ENCODE measurements around the gene GALNT9. TPM values are rescaled to one million over a fixed set of nuclear protein-coding genes. Genes with fewer than 3 reads are reported as not detected.
A peak's percentile ranks its signal among the peaks of the same experiment; 100 is the strongest.

Gene GALNT9
- total and polyA plus RNA-seq, 4 experiments from 2014 or later: 0.61 TPM; not detected in 3

DNA sequence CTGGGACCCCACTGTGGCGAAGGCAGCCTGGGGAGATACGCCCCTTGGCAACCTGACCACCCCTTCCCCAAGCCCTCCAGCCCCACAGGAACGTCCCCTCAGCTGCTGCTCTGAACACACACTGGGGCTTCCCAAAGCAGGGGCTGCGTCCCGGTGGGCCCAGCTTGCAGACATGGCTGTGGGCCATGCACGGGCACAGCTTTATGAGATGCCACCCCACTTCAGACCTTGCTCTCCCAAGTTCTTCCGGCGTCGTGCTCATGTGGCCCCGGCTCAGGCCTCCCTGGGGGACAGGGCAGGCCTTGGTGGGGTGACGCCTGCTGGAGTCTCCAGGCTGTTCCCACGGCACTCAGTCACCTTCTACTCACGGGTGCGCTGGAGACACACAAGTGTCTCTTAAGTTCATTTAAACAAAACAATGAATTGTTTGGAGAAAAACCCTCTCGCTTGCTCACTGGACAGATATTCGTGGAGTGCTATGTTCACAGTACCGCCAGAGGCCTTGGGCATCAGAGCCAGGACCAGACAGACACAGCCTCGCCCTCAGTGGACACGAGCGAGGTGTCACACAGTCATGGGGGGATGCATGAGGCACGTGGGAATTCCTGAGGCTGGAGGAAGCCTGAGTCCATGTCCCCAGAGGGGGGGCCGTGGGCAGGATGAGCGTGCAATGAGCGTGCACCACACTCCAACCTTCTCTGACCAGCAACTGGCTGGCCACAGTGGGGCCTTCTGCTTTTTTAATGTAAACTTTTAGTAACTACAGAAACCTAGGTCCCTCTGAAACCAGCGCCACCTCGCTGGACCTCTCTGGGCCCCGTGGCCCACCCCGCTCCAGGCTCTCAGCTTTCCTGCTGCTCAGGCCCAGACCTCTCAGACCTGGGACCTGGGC lies 4.3 kb downstream of the GALNT9 start:
- Mint-ChIP-seq H3K27me3 (peaks cover 16 to 19% of the 10 kb centered on the region in 2 donors), H3K27ac (peak overlapping the region in 1 of 7 donors; percentile 57), H3K9me3 (peaks cover 0 to 2% (median 0%) of the 10 kb centered on the region in 8 donors), H3K36me3 (no peaks in the 10 kb centered on the region), H3K4me1 (peaks cover 0 to 25% (median 8%) of the 10 kb centered on the region in 4 donors), H3K4me3 (peak overlapping the region in 1 of 8 donors; percentile 15)
- intact Hi-C loops (cut with micrococcal nuclease): no loop called here
- ChIA-PET POLR2A (ENCODE audit: partially characterized antibody) (no interaction called here), CTCF (ENCODE audit: partially characterized antibody) (no interaction called here)
- H3K27ac ChIP-seq (ENCODE audit: low read depth, low read length): no peak overlapping the region
- DNase-seq: no peak
- no peaks in the 10 kb centered on the region for H3K9me3 ChIP-seq (ENCODE audit: control insufficient read depth in 1 of 2, low read length in 2 of 2)
- no peaks in the 10 kb centered on the region for H3K36me3 ChIP-seq (ENCODE audit: insufficient read depth, low read length)
- H3K4me1 ChIP-seq (ENCODE audit: insufficient read depth, low read length): no peaks in the 10 kb centered on the region
- no peak overlapping the region for H3K4me3 ChIP-seq (ENCODE audit: low read length in 2 of 2)
- peaks cover 1% of the 10 kb centered on the region for H3K27me3 ChIP-seq (ENCODE audit: insufficient read depth, low read length)

GRCh38 chr12:132324173-132324572 lies 5.2 kb downstream of the GALNT9 start:
- Mint-ChIP-seq H3K36me3 (no peaks in the 10 kb centered on the region), H3K27me3 (peaks cover 18 to 19% of the 10 kb centered on the region in 2 donors), H3K27ac (no peak overlapping the region), H3K9me3 (peaks cover 0 to 2% (median 0%) of the 10 kb centered on the region in 8 donors), H3K4me3 (no peak overlapping the region), H3K4me1 (peaks cover 0 to 25% (median 8%) of the 10 kb centered on the region in 4 donors)
- no peak for DNase-seq
- Histone ChIP-seq H3K4me3 (ENCODE audit: low read length in 2 of 2) (no peak overlapping the region), H3K27me3 (ENCODE audit: insufficient read depth, low read length) (no peaks in the 10 kb centered on the region), H3K27ac (ENCODE audit: low read depth, low read length) (no peak overlapping the region), H3K36me3 (ENCODE audit: insufficient read depth, low read length) (no peaks in the 10 kb centered on the region), H3K4me1 (ENCODE audit: insufficient read depth, low read length) (no peaks in the 10 kb centered on the region), H3K9me3 (ENCODE audit: control insufficient read depth in 1 of 2, low read length in 2 of 2) (no peaks in the 10 kb centered on the region)
- ChIA-PET CTCF (ENCODE audit: partially characterized antibody) (no interaction called here), POLR2A (ENCODE audit: partially characterized antibody) (no interaction called here)
- intact Hi-C loops (cut with micrococcal nuclease): no loop called here

DNA sequence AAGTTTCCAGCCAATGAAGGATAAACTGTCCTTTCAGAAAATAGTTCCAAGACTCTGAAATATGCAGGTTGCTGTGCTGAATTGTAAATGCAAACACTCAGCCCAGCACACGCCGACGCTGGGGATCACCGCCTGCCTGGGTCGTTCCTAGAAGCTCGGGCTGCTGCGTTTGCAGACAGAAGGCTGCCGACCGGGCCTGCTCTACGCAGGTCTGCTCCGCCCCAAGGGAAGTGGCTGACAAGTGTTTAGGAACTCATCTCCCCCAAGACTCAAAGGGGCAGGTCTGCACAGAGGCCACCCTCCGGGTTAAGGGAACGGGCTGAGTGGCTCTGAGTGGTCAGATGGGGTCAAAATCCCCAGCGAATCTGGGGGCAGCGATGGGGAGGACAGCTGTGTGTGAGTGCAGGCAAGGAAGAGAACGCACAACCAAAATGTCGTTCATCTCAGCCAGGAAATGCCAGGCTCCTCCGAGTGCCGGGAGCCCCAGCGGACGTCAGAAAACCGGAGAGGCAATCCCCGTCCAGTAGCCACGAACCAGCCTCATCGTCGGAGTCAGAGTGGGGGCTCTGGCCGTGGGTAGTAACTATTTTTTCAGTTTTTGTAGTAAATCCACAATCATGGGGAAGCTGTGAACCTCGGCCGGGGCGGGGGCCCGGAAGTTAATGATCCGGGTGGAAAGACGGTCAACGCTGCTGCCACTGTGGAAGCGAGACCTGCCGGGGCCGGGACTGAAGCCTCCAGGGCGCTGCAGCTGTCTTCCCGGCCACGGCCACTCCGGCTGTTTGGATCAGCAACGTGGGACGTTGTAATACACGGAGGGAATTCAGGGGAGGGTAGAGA lies 6.0 kb downstream of the GALNT9 start:
- Mint-ChIP-seq H3K4me1 (peaks cover 0 to 23% (median 8%) of the 10 kb centered on the region in 4 donors), H3K36me3 (no peaks in the 10 kb centered on the region), H3K27me3 (peaks cover 18 to 19% of the 10 kb centered on the region in 2 donors), H3K27ac (peak overlapping the region; percentile 32 to 93 (median 82)), H3K4me3 (peak overlapping the region; percentile 64 to 80 (median 70)), H3K9me3 (peaks cover 0 to 2% (median 0%) of the 10 kb centered on the region in 8 donors)
- ChIA-PET POLR2A (ENCODE audit: partially characterized antibody) (interaction anchor here (0.9 kb wide), 1 partner anchor 134 kb away, joined by 3 read pairs; no protein-coding TSS in a partner anchor), CTCF (ENCODE audit: partially characterized antibody) (no interaction called here)
- H3K4me3 ChIP-seq (ENCODE audit: low read length in 2 of 2): no peak overlapping the region
- no peaks in the 10 kb centered on the region for H3K27me3 ChIP-seq (ENCODE audit: insufficient read depth, low read length)
- H3K4me1 ChIP-seq (ENCODE audit: insufficient read depth, low read length): no peaks in the 10 kb centered on the region
- intact Hi-C loops (cut with micrococcal nuclease): no loop called here
- no peaks in the 10 kb centered on the region for H3K36me3 ChIP-seq (ENCODE audit: insufficient read depth, low read length)
- no peak overlapping the region for H3K27ac ChIP-seq (ENCODE audit: low read depth, low read length)
- DNase-seq: peak in 3 of 5 donors; percentile 22 to 33 (median 25)
- H3K9me3 ChIP-seq (ENCODE audit: control insufficient read depth in 1 of 2, low read length in 2 of 2): no peaks in the 10 kb centered on the region

GRCh38 chr12:132322206-132323132 lies 6.9 kb downstream of the GALNT9 start:
- Histone ChIP-seq H3K36me3 (ENCODE audit: insufficient read depth, low read length) (no peaks in the 10 kb centered on the region), H3K4me1 (ENCODE audit: insufficient read depth, low read length) (no peaks in the 10 kb centered on the region), H3K27me3 (ENCODE audit: insufficient read depth, low read length) (no peaks in the 10 kb centered on the region), H3K4me3 (ENCODE audit: low read length in 2 of 2) (no peak overlapping the region), H3K27ac (ENCODE audit: low read depth, low read length) (no peak overlapping the region), H3K9me3 (ENCODE audit: control insufficient read depth in 1 of 2, low read length in 2 of 2) (no peaks in the 10 kb centered on the region)
- Mint-ChIP-seq H3K27ac (peak overlapping the region in 2 of 7 donors; percentile 5 to 25), H3K9me3 (peaks cover 0 to 2% (median 0%) of the 10 kb centered on the region in 8 donors), H3K27me3 (peaks cover 13 to 16% of the 10 kb centered on the region in 2 donors), H3K4me3 (no peak overlapping the region), H3K36me3 (no peaks in the 10 kb centered on the region), H3K4me1 (peaks cover 0 to 18% (median 6%) of the 10 kb centered on the region in 4 donors)
- ChIA-PET CTCF (ENCODE audit: partially characterized antibody) (no interaction called here), POLR2A (ENCODE audit: partially characterized antibody) (interaction anchor here (0.9 kb wide), 1 partner anchor 133 kb away, joined by 3 read pairs; no protein-coding TSS in a partner anchor)
- intact Hi-C loops (cut with micrococcal nuclease): no loop called here
- DNase-seq: no peak

GRCh38 chr12:132321321-132322118 lies 7.9 kb downstream of the GALNT9 start:
- Mint-ChIP-seq H3K27ac (no peak overlapping the region), H3K9me3 (no peaks in the 10 kb centered on the region), H3K4me1 (peaks cover 0 to 12% (median 4%) of the 10 kb centered on the region in 4 donors), H3K27me3 (peaks cover 10 to 14% of the 10 kb centered on the region in 2 donors), H3K36me3 (no peaks in the 10 kb centered on the region), H3K4me3 (no peak overlapping the region)
- Histone ChIP-seq H3K27me3 (ENCODE audit: insufficient read depth, low read length) (no peaks in the 10 kb centered on the region), H3K9me3 (ENCODE audit: control insufficient read depth in 1 of 2, low read length in 2 of 2) (no peaks in the 10 kb centered on the region), H3K27ac (ENCODE audit: low read depth, low read length) (no peak overlapping the region), H3K4me3 (ENCODE audit: low read length in 2 of 2) (no peak overlapping the region), H3K4me1 (ENCODE audit: insufficient read depth, low read length) (no peaks in the 10 kb centered on the region), H3K36me3 (ENCODE audit: insufficient read depth, low read length) (no peaks in the 10 kb centered on the region)
- DNase-seq: no peak
- intact Hi-C loops (cut with micrococcal nuclease): no loop called here
- CTCF ChIA-PET (ENCODE audit: partially characterized antibody): no interaction called here
- POLR2A ChIA-PET (ENCODE audit: partially characterized antibody): no interaction called here

GRCh38 chr12:132320767-132321211 lies 8.6 kb downstream of the GALNT9 start:
- Mint-ChIP-seq H3K4me1 (peaks cover 0 to 12% (median 4%) of the 10 kb centered on the region in 4 donors), H3K27me3 (peaks cover 7 to 9% of the 10 kb centered on the region in 2 donors), H3K9me3 (no peaks in the 10 kb centered on the region), H3K4me3 (no peak overlapping the region), H3K27ac (no peak overlapping the region), H3K36me3 (no peaks in the 10 kb centered on the region)
- Histone ChIP-seq H3K27ac (ENCODE audit: low read depth, low read length) (no peak overlapping the region), H3K36me3 (ENCODE audit: insufficient read depth, low read length) (no peaks in the 10 kb centered on the region), H3K4me3 (ENCODE audit: low read length in 2 of 2) (no peak overlapping the region), H3K27me3 (ENCODE audit: insufficient read depth, low read length) (no peaks in the 10 kb centered on the region), H3K4me1 (ENCODE audit: insufficient read depth, low read length) (no peaks in the 10 kb centered on the region), H3K9me3 (ENCODE audit: control insufficient read depth in 1 of 2, low read length in 2 of 2) (no peaks in the 10 kb centered on the region)
- no peak for DNase-seq
- intact Hi-C loops (cut with micrococcal nuclease): no loop called here
- POLR2A ChIA-PET (ENCODE audit: partially characterized antibody): no interaction called here
- CTCF ChIA-PET (ENCODE audit: partially characterized antibody): no interaction called here

Measured in CD4-positive, alpha-beta memory T cell (primary cell).